Effector memory CD4-positive, alpha-beta T cell (primary cell): ENCODE measurements around the gene ACOX1.

Experiments
- DNase-seq, 3 donors: peaks; one replicate each; pipeline ENCODE4 v3.0.0-alpha.2; 2020
- H3K27ac ChIP-seq: 2 replicates; pipeline ENCODE4 v1.7.0; 2013; ENCODE audit warnings: mild to moderate bottlenecking, low read length, moderate library complexity; ENCODE audit not compliant: insufficient read depth, poor library complexity, severe bottlenecking
- H3K27me3 ChIP-seq: replicated peaks from 2 replicates; pipeline ENCODE4 v1.7.0; 2013; ENCODE audit warnings: mild to moderate bottlenecking, low read length; ENCODE audit not compliant: insufficient read depth, control insufficient read depth, poor library complexity, severe bottlenecking
- H3K36me3 ChIP-seq: 2 replicates; pipeline ENCODE4 v1.7.0; 2013; ENCODE audit warnings: mild to moderate bottlenecking, low read length, moderate library complexity; ENCODE audit not compliant: control insufficient read depth, insufficient read depth
- H3K4me1 ChIP-seq: 2 replicates; pipeline ENCODE4 v1.7.0; 2013; ENCODE audit warnings: low read length, mild to moderate bottlenecking; ENCODE audit not compliant: control insufficient read depth, insufficient read depth, poor library complexity, severe bottlenecking
- H3K4me3 ChIP-seq: 2 replicates; pipeline ENCODE4 v1.7.0; 2013; ENCODE audit warnings: low read length, low read depth, mild to moderate bottlenecking; ENCODE audit not compliant: insufficient read depth, poor library complexity, severe bottlenecking
- H3K9me3 ChIP-seq: 2 replicates; pipeline ENCODE4 v1.7.0; 2013; ENCODE audit warnings: mild to moderate bottlenecking, low read length, moderate library complexity; ENCODE audit not compliant: control insufficient read depth

ACOX1 gene

DNA sequence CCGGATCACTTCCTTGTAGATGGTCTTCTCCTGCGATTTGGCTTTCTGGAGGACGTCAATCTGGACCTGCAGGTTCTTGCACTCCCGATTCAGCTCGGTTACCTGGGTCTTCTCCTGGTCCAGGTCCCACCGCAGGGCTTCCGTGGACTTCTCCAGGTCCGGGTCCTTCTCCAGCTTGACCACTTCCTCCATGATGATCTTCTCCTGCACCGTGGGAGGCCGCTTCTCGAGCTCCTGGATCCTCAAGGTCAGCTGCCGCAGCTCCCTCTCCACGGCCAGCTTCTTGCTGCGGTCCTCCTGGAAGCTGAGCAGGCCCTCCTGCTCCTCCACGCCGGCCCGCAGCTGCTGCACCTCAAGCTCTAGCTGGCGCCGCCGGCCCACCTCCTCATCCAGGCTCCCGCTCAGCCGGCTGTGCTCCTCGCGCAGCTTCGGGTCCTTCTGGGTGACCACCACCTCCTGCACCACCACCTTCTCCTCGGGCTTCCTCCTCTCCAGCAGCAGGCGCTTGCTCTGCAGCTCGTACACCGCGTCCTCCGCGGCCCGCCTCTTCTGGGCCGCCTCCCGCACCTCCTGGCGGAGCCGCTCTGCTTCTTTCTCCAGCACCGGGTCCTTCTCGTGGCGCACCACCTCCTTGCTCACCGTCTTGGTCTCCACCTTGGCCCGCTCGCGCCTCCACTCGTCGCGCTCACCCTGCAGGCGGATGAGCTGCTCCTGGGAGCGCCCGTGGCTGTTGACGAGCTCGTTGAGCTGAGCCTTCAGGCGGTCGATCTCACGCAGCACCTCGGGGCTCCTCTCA is 29.9 kb upstream of the ACOX1 start:
- no peak for DNase-seq
- Histone ChIP-seq H3K9me3 (no peaks in the 10 kb centered on the region), H3K4me3 (no peak overlapping the region), H3K36me3 (no peaks in the 10 kb centered on the region), H3K4me1 (no peaks in the 10 kb centered on the region), H3K27me3 (no peaks in the 10 kb centered on the region), H3K27ac (no peak overlapping the region)

GRCh38 chr17:76008208-76008607 is 29.2 kb upstream of the ACOX1 start:
- no peak overlapping the region for H3K4me3 ChIP-seq
- no peak overlapping the region for H3K27ac ChIP-seq
- H3K9me3 ChIP-seq, result no peaks in the 10 kb centered on the region
- H3K27me3 ChIP-seq, result no peaks in the 10 kb centered on the region
- no peaks in the 10 kb centered on the region for H3K36me3 ChIP-seq
- no peak for DNase-seq
- no peaks in the 10 kb centered on the region for H3K4me1 ChIP-seq

DNA sequence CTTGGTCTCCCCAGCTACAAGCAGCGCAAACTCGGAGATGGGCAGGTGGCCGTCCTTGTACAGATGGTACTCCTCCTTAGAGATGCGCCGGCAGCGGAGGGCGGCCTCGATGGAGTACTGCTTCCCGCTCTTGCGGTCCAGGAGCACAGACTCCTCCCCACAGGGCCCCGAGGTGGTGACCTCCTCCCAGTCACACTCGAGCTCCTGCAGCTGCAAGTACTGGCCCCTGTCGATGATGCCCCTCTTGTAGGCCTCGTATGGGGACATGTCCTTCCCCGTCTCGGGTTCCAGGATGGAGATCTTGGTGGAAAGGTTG is 28.8 kb upstream of the ACOX1 start:
- DNase-seq, result no peak
- no peaks in the 10 kb centered on the region for H3K4me1 ChIP-seq
- H3K27ac ChIP-seq, result no peak overlapping the region
- H3K4me3 ChIP-seq, result no peak overlapping the region
- H3K36me3 ChIP-seq, result no peaks in the 10 kb centered on the region
- no peaks in the 10 kb centered on the region for H3K27me3 ChIP-seq
- H3K9me3 ChIP-seq, result no peaks in the 10 kb centered on the region

DNA sequence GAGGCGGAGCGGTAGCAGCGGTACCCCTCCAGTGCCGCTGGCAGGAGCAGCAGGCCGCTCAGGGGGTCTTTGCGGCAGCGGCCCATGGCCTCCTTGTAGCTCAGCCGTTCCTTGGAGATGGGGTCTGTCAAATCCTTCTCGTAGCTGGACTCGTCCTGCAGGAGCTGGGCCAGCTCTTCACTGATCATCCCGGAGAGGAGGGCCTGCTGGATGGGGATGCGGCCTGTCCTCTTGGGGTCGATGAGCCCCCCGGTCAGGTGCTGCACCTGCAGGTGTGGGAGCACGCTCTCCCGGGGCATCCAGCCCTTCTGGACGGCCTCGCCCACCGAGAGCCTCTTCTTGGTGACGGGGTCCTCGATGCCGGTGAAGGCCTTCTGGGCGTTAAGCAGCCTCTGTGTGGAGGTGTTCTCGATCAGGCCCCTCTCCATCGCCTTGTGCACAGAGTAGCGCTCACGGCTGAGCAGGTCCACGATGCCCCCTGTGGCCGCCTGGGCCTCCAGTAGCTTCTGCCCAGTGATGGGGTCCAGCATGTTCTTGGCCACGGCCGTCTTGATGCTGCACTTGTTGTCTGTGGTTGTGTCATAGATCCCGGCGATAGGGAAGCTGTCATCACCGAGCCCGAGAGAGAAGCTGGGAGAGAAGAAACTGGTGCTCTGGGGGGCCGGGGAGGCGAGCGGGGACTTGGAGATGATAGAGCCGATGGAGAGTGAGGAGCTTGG is 28.3 kb upstream of the ACOX1 start:
- H3K27ac ChIP-seq, result no peak overlapping the region

GRCh38 chr17:76005263-76006149 is 26.5 kb upstream of the ACOX1 start:
- peak; percentile 51 to 74 (median 60) for DNase-seq

More for the DNA sequence above, 28.3 kb upstream of the ACOX1 start:
- H3K27me3 ChIP-seq, result no peaks in the 10 kb centered on the region
- H3K4me1 ChIP-seq, result no peaks in the 10 kb centered on the region
- no peaks in the 10 kb centered on the region for H3K36me3 ChIP-seq
- H3K9me3 ChIP-seq, result no peaks in the 10 kb centered on the region
- no peak for DNase-seq
- no peak overlapping the region for H3K4me3 ChIP-seq

DNA sequence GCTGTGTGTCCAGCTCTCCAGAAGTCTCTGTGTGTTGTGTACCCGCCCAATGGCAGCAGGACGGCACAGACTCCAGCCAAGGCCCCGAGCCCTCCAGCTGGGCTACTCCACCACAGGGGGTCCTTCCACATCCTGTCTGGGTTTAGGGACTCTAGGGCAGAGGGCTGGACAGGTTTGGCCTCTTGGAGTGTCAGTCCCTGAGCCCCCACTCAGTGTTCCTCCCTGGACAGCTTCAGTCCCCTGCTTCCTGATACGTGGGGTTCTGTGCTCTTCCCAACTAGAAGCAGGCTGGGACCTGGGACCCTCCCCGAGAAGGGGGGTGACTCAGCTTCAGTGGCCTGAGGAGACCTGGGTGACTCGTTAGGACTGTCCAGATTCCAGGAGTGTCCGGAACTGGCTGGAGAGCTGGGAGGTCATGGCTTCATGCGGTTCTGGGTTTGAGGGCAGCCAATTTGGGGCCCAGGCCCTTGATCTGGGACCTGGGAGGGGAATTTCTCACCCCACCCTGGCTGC is 25.8 kb upstream of the ACOX1 start:
- H3K9me3 ChIP-seq, result no peaks in the 10 kb centered on the region
- no peak for DNase-seq
- no peaks in the 10 kb centered on the region for H3K4me1 ChIP-seq
- H3K36me3 ChIP-seq, result peaks cover 3% of the 10 kb centered on the region
- no peak overlapping the region for H3K4me3 ChIP-seq
- H3K27me3 ChIP-seq, result no peaks in the 10 kb centered on the region
- no peak overlapping the region for H3K27ac ChIP-seq

More at GRCh38 chr17:76005263-76006149, 26.5 kb upstream of the ACOX1 start:
- Histone ChIP-seq H3K36me3 (peaks cover 3% of the 10 kb centered on the region), H3K27me3 (no peaks in the 10 kb centered on the region), H3K9me3 (no peaks in the 10 kb centered on the region), H3K27ac (no peak overlapping the region), H3K4me3 (no peak overlapping the region), H3K4me1 (no peaks in the 10 kb centered on the region)

DNA sequence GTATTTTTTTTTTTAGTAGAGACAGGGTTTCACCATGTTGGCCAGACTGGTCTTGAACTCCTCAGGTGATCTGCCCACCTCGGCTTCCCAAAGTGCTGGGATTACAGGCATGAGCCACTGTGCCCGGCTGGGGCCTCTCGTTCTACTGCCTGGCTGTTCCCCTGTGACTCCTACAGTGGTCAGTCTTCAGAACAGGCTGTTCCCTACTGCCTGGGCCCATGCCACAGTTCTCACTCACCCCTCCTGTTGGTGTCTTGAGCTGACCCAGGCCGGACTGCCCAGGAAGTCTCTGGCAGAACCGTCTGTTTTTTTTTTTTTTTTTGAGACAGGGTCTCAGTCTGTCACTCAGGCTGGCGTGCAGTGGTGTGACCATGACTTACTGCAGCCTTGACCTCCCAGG is 24.9 kb upstream of the ACOX1 start:
- DNase-seq, result no peak
- Histone ChIP-seq H3K4me1 (no peaks in the 10 kb centered on the region), H3K36me3 (peaks cover 3% of the 10 kb centered on the region), H3K27me3 (no peaks in the 10 kb centered on the region), H3K9me3 (no peaks in the 10 kb centered on the region), H3K4me3 (no peak overlapping the region), H3K27ac (no peak overlapping the region)

GRCh38 chr17:76002100-76002499 is 23.1 kb upstream of the ACOX1 start:
- Histone ChIP-seq H3K27me3 (no peaks in the 10 kb centered on the region), H3K4me1 (peaks cover 4% of the 10 kb centered on the region), H3K36me3 (peaks cover 3% of the 10 kb centered on the region), H3K27ac (no peak overlapping the region), H3K4me3 (no peak overlapping the region), H3K9me3 (no peaks in the 10 kb centered on the region)
- no peak for DNase-seq

- DNase-seq, result no peak
- H3K4me3 ChIP-seq, result no peak within 1 kb of the TSS
- no peak within 1 kb of the TSS for H3K27ac ChIP-seq
- peaks cover 8% of the 10 kb centered on the region for H3K4me1 ChIP-seq
- no peaks in the 10 kb centered on the region for H3K27me3 ChIP-seq
- H3K36me3 ChIP-seq, result peaks cover 3% of the 10 kb centered on the region
- no peaks in the 10 kb centered on the region for H3K9me3 ChIP-seq
Measured at GRCh38 chr17:76000755-76001521, 22.0 kb upstream of the ACOX1 start, which contains the start of gene CDK3. CDK3 (plus strand) TSS chr17:76000855; CDS start chr17:76001426, 571 bp downstream.
